HEK293 (cell line): Measurements from ENCODE around the gene LIX1L.

Experiments used
- BCL11B ChIP-seq: fragments of 450-650 bp; formaldehyde crosslinking; IDR thresholded peaks from 2 replicates; pipeline ENCODE4 v1.5.1; 2016; ENCODE audit warnings: low read depth, missing biosample characterization, missing genetic modification characterization
- BCL6B ChIP-seq: fragments of 450-650 bp; formaldehyde crosslinking; IDR thresholded peaks from 2 replicates; pipeline ENCODE4 v1.5.1; 2017; ENCODE audit warnings: missing biosample characterization, missing genetic modification characterization
- GLI4 ChIP-seq: fragments of 450-650 bp; formaldehyde crosslinking; IDR thresholded peaks from 2 replicates; pipeline ENCODE4 v1.5.1; 2016; ENCODE audit warnings: missing biosample characterization, missing genetic modification characterization
- INSM2 ChIP-seq: fragments of 450-650 bp; formaldehyde crosslinking; IDR thresholded peaks from 2 replicates; pipeline ENCODE4 v1.5.1; 2016; ENCODE audit warnings: missing biosample characterization, missing genetic modification characterization
- OSR2 ChIP-seq: fragments of 450-650 bp; formaldehyde crosslinking; IDR thresholded peaks from 2 replicates; pipeline ENCODE4 v1.5.1; 2016; ENCODE audit warnings: missing biosample characterization, missing genetic modification characterization
- PATZ1 ChIP-seq: fragments of 450-650 bp; formaldehyde crosslinking; IDR thresholded peaks from 2 replicates; pipeline ENCODE4 v1.5.1; 2016; ENCODE audit warnings: missing biosample characterization, missing genetic modification characterization
- ZBTB49 ChIP-seq: fragments of 450-650 bp; formaldehyde crosslinking; IDR thresholded peaks from 2 replicates; pipeline ENCODE4 v1.5.1; 2016; ENCODE audit warnings: missing biosample characterization, missing genetic modification characterization, low read depth
- ZEB2 ChIP-seq: fragments of 450-650 bp; formaldehyde crosslinking; IDR thresholded peaks from 2 replicates; pipeline ENCODE4 v1.5.1; 2016; ENCODE audit warnings: missing biosample characterization, missing genetic modification characterization
- ZFP37 ChIP-seq: fragments of 450-650 bp; formaldehyde crosslinking; IDR thresholded peaks from 2 replicates; pipeline ENCODE4 v1.5.1; 2016; ENCODE audit warnings: missing biosample characterization, missing genetic modification characterization
- ZFP69B ChIP-seq: fragments of 450-650 bp; formaldehyde crosslinking; IDR thresholded peaks from 2 replicates; pipeline ENCODE4 v1.5.1; 2016; ENCODE audit warnings: missing biosample characterization, missing genetic modification characterization
- ZNF169 ChIP-seq: fragments of 450-650 bp; formaldehyde crosslinking; IDR thresholded peaks from 2 replicates; pipeline ENCODE4 v1.5.1; 2016; ENCODE audit warnings: missing biosample characterization, missing genetic modification characterization
- ZNF324 ChIP-seq: fragments of 450-650 bp; formaldehyde crosslinking; IDR thresholded peaks from 2 replicates; pipeline ENCODE4 v1.5.1; 2016; ENCODE audit warnings: missing biosample characterization, missing genetic modification characterization
- ZNF335 ChIP-seq: fragments of 450-650 bp; formaldehyde crosslinking; conservative IDR thresholded peaks from 2 replicates; pipeline ENCODE4 v1.5.1; 2016; ENCODE audit warnings: missing biosample characterization, missing genetic modification characterization
- ZNF510 ChIP-seq: fragments of 450-650 bp; formaldehyde crosslinking; IDR thresholded peaks from 2 replicates; pipeline ENCODE4 v1.5.1; 2018; ENCODE audit warnings: mild to moderate bottlenecking, missing genetic modification characterization, missing biosample characterization; ENCODE audit not compliant: insufficient replicate concordance
- ZNF596 ChIP-seq: fragments of 450-650 bp; IDR thresholded peaks from 2 replicates; pipeline ENCODE4 v1.5.0; 2018; ENCODE audit warnings: missing biosample characterization, mild to moderate bottlenecking, missing genetic modification characterization, moderate library complexity
- ZNF629 ChIP-seq: fragments of 450-650 bp; formaldehyde crosslinking; IDR thresholded peaks from 2 replicates; pipeline ENCODE4 v1.5.1; 2017; ENCODE audit warnings: missing biosample characterization, missing genetic modification characterization
- ZNF704 ChIP-seq: fragments of 450-650 bp; formaldehyde crosslinking; IDR thresholded peaks from 2 replicates; pipeline ENCODE4 v1.5.1; 2016; ENCODE audit warnings: missing biosample characterization, missing genetic modification characterization
- ZNF830 ChIP-seq: fragments of 450-650 bp; IDR thresholded peaks from 2 replicates; pipeline ENCODE4 v1.5.0; 2018; ENCODE audit warnings: missing biosample characterization, missing genetic modification characterization, low read depth, mild to moderate bottlenecking, moderate library complexity

The LIX1L gene

GRCh38 chr1:145918144-145918991 is 39.4 kb downstream of the LIX1L start, which contains the start of gene PEX11B (continued):
- TF ChIP-seq ZNF169 (tag by site-specific recombination) (no peak), ZFP37 (tag by site-specific recombination) (peak; percentile 26; the same call in 1 of the 2 replicates), OSR2 (tag by site-specific recombination) (no peak), ZNF629 (tag by site-specific recombination) (peak; percentile 64), INSM2 (tag by site-specific recombination) (no peak), ZNF324 (tag by site-specific recombination) (no peak), BCL6B (tag by site-specific recombination) (no peak), ZBTB49 (tag by site-specific recombination) (no peak), ZEB2 (0 out of 2 replicates have a peak, but pooled peaks have one; percentile 33), ZNF830 (tag by site-specific recombination) (no peak), ZNF335 (tag by site-specific recombination) (peak; percentile 73), ZNF510 (tag by site-specific recombination) (no peak), ZFP69B (tag by site-specific recombination) (0 out of 2 replicates have a peak, but pooled peaks have one; percentile 26), ZNF596 (no peak), PATZ1 (peak; percentile 70; the same call in 1 of the 2 replicates), ZNF704 (tag by site-specific recombination) (no peak), BCL11B (tag by site-specific recombination) (no peak), GLI4 (tag by site-specific recombination) (0 out of 2 replicates have a peak, but pooled peaks have one; percentile 31)
